ENCODE measurements around the gene MCRIP2. TPM values are rescaled to one million over a fixed set of nuclear protein-coding genes. Genes with fewer than 3 reads are reported as not detected.

MCRIP2 gene
- total and polyA plus RNA-seq, 2 of the 8 experiments (the other 6 are each of a cell fraction or from before 2014, with no cell fraction given), result 45.4 to 75.5 TPM

- H2BK5ac ChIP-seq (ENCODE audit: low read depth, low read length), result no peak overlapping the region
- CTCF ChIA-PET (ENCODE audit: partially characterized antibody), result interaction anchor here (0.7 kb wide), 1 partner anchor 13 kb away, joined by 3 read pairs; no protein-coding TSS in a partner anchor
- peaks cover 0 to 34% (median 25%) of the 10 kb centered on the region in 4 experiments; a peak in 6 of 7 replicates for H3K4me1 ChIP-seq (replicated peaks in 1 of 4; ENCODE audit: control insufficient read depth in 3 of 4, insufficient read depth in 4 of 4, low read length in 3 of 4)
- no peak overlapping the region for H4K5ac ChIP-seq (ENCODE audit: insufficient read length, low read depth, low read length)
- H3K56ac ChIP-seq (replicated peaks; ENCODE audit: insufficient read length, low read depth, low read length), result no peak overlapping the region
- peaks cover 0 to 6% of the 10 kb centered on the region in 2 experiments; a peak in 1 of 4 replicates for H3K79me2 ChIP-seq (ENCODE audit: control insufficient read depth in 1 of 2, insufficient read depth in 2 of 2, low read length in 2 of 2)
- H3K36me3 ChIP-seq (ENCODE audit: control insufficient read depth in 2 of 4, insufficient read depth in 4 of 4, low read length in 3 of 4), result peaks cover 0 to 21% (median 3%) of the 10 kb centered on the region in 4 experiments; a peak in 4 of 8 replicates
- 90% methylated on average over 50 of the region's 67 CpGs; no CpG with 5 or more reads in 1 of the 2 experiments for WGBS, 2 experiments (ENCODE audit: extremely low coverage in 1 of 2, insufficient coverage in 1 of 2, insufficient read length in 1 of 2, insufficient replicate concordance in 2 of 2, low coverage in 1 of 2, low lambda C conversion rate in 2 of 2, missing lambda C conversion rate in 1 of 2)
- H2BK15ac ChIP-seq (ENCODE audit: low read length), result no peak overlapping the region
- H3K4me3 ChIP-seq (ENCODE audit: extremely low read depth in 1 of 4, insufficient read depth in 2 of 4, low read depth in 3 of 4, low read length in 4 of 4), result no peak overlapping the region
- H3K9me3 ChIP-seq (ENCODE audit: insufficient read depth in 2 of 2, low read depth in 1 of 2, low read length in 1 of 2), result no peaks in the 10 kb centered on the region
- no peak overlapping the region for H2AK5ac ChIP-seq (ENCODE audit: low read depth, low read length)
- H3K79me1 ChIP-seq (ENCODE audit: low read depth, low read length), result no peaks in the 10 kb centered on the region
- no peak for DNase-seq (ENCODE audit: low read depth in 1 of 2, low spot score in 2 of 2)
- no peak overlapping the region for H3K4me2 ChIP-seq (ENCODE audit: insufficient read depth in 1 of 2, low read depth in 2 of 2, low read length in 2 of 2)
- no peak overlapping the region for H3K23ac ChIP-seq (ENCODE audit: insufficient read length)
- H2BK20ac ChIP-seq (ENCODE audit: low read length), result no peak overlapping the region
- no peak overlapping the region for H3K9ac ChIP-seq (replicated peaks in 1 of 4; ENCODE audit: extremely low read depth in 1 of 4, low read depth in 3 of 4, low read length in 3 of 4)
- FAIRE-seq, result no peak
- no peak overlapping the region for H3K4ac ChIP-seq (replicated peaks; ENCODE audit: insufficient read length, low read depth, low read length)
- H4K8ac ChIP-seq (ENCODE audit: extremely low read depth, insufficient read depth, low read length), result peak overlapping the region; percentile 4
- no peak overlapping the region for H4K91ac ChIP-seq (replicated peaks; ENCODE audit: insufficient read length, low read length)
- POLR2A ChIA-PET (ENCODE audit: partially characterized antibody), result interaction anchor here (0.7 to 2.2 kb wide), 5 partner anchors 11 to 232 kb away, joined by 3 to 5 read pairs (median 4); no protein-coding TSS in a partner anchor
- TF ChIP-seq CTBP2 (IDR thresholded peaks at IDR 0.05; ENCODE audit: borderline replicate concordance, insufficient read depth, insufficient read length, low read length) (no peak), TCF12 (IDR thresholded peaks at IDR 0.05; ENCODE audit: low read depth, low read length) (no peak), BRCA1 (IDR thresholded peaks at IDR 0.05; ENCODE audit: low read depth, low read length) (no peak), TEAD4 (IDR thresholded peaks at IDR 0.05; ENCODE audit: low read depth, low read length) (no peak), ASH2L (IDR thresholded peaks at IDR 0.05; ENCODE audit: low read length) (no peak), ZNF274 (IDR thresholded peaks at IDR 0.05; ENCODE audit: borderline replicate concordance, extremely low read depth, low read length) (no peak), SP1 (IDR thresholded peaks at IDR 0.05; ENCODE audit: low read depth, low read length) (no peak)
- H2AFZ ChIP-seq (ENCODE audit: low read length), result no peak overlapping the region
- peaks cover 3 to 10% of the 10 kb centered on the region in 2 experiments for H4K20me1 ChIP-seq (replicated peaks in 1 of 2; ENCODE audit: control insufficient read depth in 1 of 2, insufficient read depth in 2 of 2, low read length in 2 of 2)
- no peak overlapping the region for H2BK120ac ChIP-seq (replicated peaks; ENCODE audit: low read depth, low read length)
- H3K18ac ChIP-seq (ENCODE audit: extremely low read depth, low read length), result no peak overlapping the region
- no peak overlapping the region for H3K14ac ChIP-seq (ENCODE audit: insufficient read length)
- H3K27ac ChIP-seq (ENCODE audit: low read depth, low read length), result no peak overlapping the region
- H3K27me3 ChIP-seq (replicated peaks in 1 of 4; ENCODE audit: control insufficient read depth in 3 of 4, extremely low read depth in 1 of 4, insufficient read depth in 3 of 4, low read length in 3 of 4), result no peaks in the 10 kb centered on the region
- no peak overlapping the region for H2BK12ac ChIP-seq (ENCODE audit: low read depth, low read length)
- peaks cover 8% of the 10 kb centered on the region; the same call in 1 of the 2 replicates for H3K23me2 ChIP-seq (ENCODE audit: low read depth, low read length)
These were observed 8.9 kb upstream of the MCRIP2 start for GRCh38 chr16:632486-633335.

Measured in H1 (cell line).